Ishikawa (cell line): Measurements from ENCODE around the gene GRIK1.

Experiments
- CEBPB ChIP-seq: IDR thresholded peaks from 2 replicates; pipeline ENCODE4 v1.6.1; 2012
- CREB1 ChIP-seq: IDR thresholded peaks from 2 replicates; pipeline ENCODE4 v1.6.1; 2012; ENCODE audit warnings: low read depth
- EGR1 ChIP-seq: IDR thresholded peaks from 2 replicates; pipeline ENCODE4 v1.6.1; 2012
- EP300 ChIP-seq: IDR thresholded peaks from 2 replicates; pipeline ENCODE4 v1.6.1; 2012; ENCODE audit warnings: borderline replicate concordance
- FOXM1 ChIP-seq: IDR thresholded peaks from 2 replicates; pipeline ENCODE4 v1.6.1; 2012; ENCODE audit warnings: low read depth, borderline replicate concordance
- NFIC ChIP-seq: IDR thresholded peaks from 2 replicates; pipeline ENCODE4 v1.6.1; 2012
- RAD21 ChIP-seq: IDR thresholded peaks from 2 replicates; pipeline ENCODE4 v1.6.1; 2012; ENCODE audit warnings: low read depth
- REST ChIP-seq: IDR thresholded peaks from 2 replicates; pipeline ENCODE4 v1.6.1; 2012; ENCODE audit warnings: low read depth, mild to moderate bottlenecking
- TAF1 ChIP-seq: IDR thresholded peaks from 2 replicates; pipeline ENCODE4 v1.6.1; 2012; ENCODE audit warnings: low read depth, mild to moderate bottlenecking
- TCF12 ChIP-seq: IDR thresholded peaks from 2 replicates; pipeline ENCODE4 v1.6.1; 2012; ENCODE audit warnings: low read depth
- TEAD4 ChIP-seq: IDR thresholded peaks from 2 replicates; pipeline ENCODE4 v1.6.1; 2012
- YY1 ChIP-seq: IDR thresholded peaks from 2 replicates; pipeline ENCODE4 v1.6.1; 2012; ENCODE audit warnings: low read depth
- ZBTB7A ChIP-seq: IDR thresholded peaks from 2 replicates; pipeline ENCODE4 v1.6.1; 2012; ENCODE audit warnings: low read depth
- TF ChIP-seq, protein P1 (sequence below): IDR thresholded peaks from 2 replicates; pipeline ENCODE4 v1.6.1; 2012
- TF ChIP-seq, protein P2 (sequence below): IDR thresholded peaks from 2 replicates; pipeline ENCODE4 v1.6.1; 2012

The GRIK1 gene

DNA sequence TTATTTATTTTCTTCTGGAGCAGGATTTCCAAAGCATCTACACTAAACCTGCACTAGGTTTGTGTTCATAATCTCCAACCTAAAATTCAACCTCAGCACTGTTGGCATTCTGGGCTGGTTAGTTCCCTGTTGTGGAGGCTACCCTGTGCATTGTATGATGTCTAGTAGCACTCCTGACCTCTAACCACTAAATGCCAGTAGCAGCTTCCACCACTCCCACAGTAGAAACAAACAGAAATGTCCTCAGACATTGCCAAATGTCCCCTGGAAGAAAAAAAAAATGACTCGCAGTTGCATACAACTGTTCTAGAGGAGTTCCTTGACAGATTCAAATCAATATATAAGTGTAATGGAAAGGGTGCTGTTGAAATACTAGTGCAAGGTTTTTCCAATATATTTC lies 18.9 kb downstream of the GRIK1 start:
- TF ChIP-seq EP300, result no peak
- TF ChIP-seq TCF12, result no peak
- TF ChIP-seq CREB1, result no peak
- no peak for TF ChIP-seq ZBTB7A
- no peak for TF ChIP-seq REST
- TF ChIP-seq RAD21, result no peak
- no peak for TF ChIP-seq EGR1
- TF ChIP-seq TEAD4, result no peak
- TF ChIP-seq, protein P1, sequence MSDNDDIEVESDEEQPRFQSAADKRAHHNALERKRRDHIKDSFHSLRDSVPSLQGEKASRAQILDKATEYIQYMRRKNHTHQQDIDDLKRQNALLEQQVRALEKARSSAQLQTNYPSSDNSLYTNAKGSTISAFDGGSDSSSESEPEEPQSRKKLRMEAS, result no peak
- TF ChIP-seq YY1, result no peak
- no peak for TF ChIP-seq TAF1
- TF ChIP-seq NFIC, result no peak
- TF ChIP-seq FOXM1, result no peak
- TF ChIP-seq, protein P2, sequence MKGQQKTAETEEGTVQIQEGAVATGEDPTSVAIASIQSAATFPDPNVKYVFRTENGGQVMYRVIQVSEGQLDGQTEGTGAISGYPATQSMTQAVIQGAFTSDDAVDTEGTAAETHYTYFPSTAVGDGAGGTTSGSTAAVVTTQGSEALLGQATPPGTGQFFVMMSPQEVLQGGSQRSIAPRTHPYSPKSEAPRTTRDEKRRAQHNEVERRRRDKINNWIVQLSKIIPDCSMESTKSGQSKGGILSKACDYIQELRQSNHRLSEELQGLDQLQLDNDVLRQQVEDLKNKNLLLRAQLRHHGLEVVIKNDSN, result no peak
- TF ChIP-seq CEBPB, result no peak

GRCh38 chr21:29914326-29914725 lies 25.5 kb downstream of the GRIK1 start:
- TF ChIP-seq EGR1 (no peak), NFIC (no peak), YY1 (no peak), EP300 (no peak), CREB1 (no peak), TAF1 (no peak), ZBTB7A (no peak), RAD21 (no peak), FOXM1 (no peak), REST (no peak), TCF12 (no peak), TEAD4 (no peak), CEBPB (no peak)
- TF ChIP-seq, protein P2, result no peak
- TF ChIP-seq, protein P1, result no peak

DNA sequence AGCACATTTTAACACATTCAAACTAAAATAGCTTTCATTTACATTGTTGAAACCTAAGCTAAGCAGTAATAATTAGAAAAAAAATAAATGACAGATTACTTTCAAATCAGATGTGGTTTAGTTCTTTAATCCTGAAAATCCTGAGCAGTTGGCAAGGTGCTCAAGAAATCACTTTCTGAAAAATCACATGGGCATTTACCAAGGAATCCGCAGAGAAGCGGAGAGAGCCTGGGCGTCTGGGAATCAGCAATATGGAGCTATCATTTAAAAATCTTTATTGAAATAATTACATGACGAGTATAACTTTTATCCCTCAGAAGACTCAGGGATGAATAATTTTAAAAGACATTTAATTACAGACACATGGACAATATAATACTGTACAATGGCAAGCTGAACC lies 30.2 kb downstream of the GRIK1 start:
- no peak for TF ChIP-seq RAD21
- TF ChIP-seq CREB1, result no peak
- TF ChIP-seq TEAD4, result no peak
- TF ChIP-seq, protein P2, result no peak
- TF ChIP-seq ZBTB7A, result no peak
- no peak for TF ChIP-seq REST
- TF ChIP-seq, protein P1, result no peak
- no peak for TF ChIP-seq EGR1
- no peak for TF ChIP-seq NFIC
- no peak for TF ChIP-seq EP300
- no peak for TF ChIP-seq CEBPB
- TF ChIP-seq YY1, result no peak
- no peak for TF ChIP-seq FOXM1
- no peak for TF ChIP-seq TAF1
- no peak for TF ChIP-seq TCF12
